HG02840 (cell line): ENCODE data around the gene EFL1.
A peak's percentile ranks its signal among the peaks of the same experiment; 100 is the strongest.
"Not testable (repeated sequence)": the region's sequence is repeated elsewhere in the genome, so short reads cannot be mapped to it uniquely, and the experiment has no call there.

Source experiments
- ATAC-seq: cut with Tn5 transposase; IDR thresholded peaks from one replicate; pipeline ENCODE4 v1.9.1; 2021; ENCODE audit warnings: mild to moderate bottlenecking, moderate library complexity, moderate number of reproducible peaks; ENCODE audit not compliant: unreplicated experiment, low FRiP score

The EFL1 gene

DNA sequence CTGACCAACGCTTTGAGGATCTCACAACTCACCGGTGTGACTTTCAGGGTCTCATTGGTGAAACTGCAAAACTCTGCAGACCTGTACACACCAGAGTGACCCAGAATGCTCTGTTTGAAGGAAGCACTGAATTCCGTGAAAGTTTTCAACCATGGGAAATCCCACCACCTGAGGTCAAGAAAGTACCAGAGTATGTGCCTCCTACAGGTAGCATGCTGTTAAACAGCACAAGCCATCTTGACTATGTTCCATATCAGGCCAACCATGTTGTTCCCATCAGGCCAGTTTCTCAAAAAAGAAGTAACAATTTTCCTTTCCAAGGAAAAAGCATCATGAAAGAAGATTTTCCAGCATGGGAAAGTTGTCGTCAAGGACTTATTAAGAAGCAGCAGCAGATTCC is 19.9 kb upstream of the EFL1 start:
- not testable (repeated sequence) for ATAC-seq

DNA sequence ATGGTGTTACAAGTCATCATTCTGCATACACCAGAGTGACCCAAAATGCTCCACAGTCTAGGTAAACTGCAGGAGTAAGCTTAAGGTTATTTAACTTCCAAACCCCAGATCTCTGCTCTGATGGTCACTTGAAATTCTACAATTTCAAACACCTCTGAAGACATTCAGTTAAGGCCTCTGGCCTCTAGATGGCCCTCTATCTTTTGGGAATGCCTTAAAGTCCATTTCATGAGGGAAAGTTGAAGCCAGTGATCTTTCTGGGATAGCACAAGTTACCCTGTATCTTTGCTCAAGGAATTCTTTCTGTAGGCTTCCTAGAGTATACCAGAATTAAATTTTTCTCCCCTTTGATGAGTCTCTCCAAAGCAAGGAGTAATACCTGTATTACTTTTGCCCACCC is 18.7 kb upstream of the EFL1 start:
- not testable (repeated sequence) for ATAC-seq

DNA sequence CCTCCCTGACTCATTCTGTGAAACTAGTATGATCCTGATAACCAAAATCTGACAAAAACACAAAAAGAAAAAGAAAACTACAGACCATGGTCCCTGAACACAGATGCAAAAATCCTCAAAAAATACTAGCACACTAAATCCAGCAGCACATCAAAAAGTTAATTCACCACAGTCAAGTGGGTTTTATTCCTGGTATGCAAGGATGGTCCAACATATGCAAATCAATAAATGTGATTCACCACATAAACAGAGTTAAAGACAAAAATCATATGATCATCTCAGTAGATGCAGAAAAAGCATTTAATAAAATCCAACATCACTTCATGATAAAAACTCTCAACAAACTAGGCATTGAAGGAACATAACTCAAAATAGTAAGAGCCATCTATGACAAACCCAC is 12.9 kb upstream of the EFL1 start:
- no peak for ATAC-seq

DNA sequence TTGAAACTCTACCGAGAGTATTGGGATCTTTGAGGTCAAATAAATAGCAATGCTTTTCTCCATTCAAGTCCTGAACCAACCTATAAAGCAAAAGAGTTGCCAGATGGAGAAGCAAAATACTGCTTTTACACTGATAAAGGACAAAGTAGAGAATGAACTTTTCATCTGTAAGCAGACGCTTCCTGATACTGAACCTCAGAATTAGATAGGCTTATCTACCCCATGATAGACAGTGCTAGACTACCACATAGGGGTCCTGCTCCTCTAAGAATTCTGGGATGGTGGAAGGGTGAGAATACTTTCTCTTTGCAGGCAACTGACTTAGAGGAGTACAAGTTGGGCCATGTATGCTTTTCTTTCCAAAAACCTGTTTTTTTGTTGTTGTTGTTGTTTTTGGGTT is 9.6 kb upstream of the EFL1 start:
- ATAC-seq, result no peak

DNA sequence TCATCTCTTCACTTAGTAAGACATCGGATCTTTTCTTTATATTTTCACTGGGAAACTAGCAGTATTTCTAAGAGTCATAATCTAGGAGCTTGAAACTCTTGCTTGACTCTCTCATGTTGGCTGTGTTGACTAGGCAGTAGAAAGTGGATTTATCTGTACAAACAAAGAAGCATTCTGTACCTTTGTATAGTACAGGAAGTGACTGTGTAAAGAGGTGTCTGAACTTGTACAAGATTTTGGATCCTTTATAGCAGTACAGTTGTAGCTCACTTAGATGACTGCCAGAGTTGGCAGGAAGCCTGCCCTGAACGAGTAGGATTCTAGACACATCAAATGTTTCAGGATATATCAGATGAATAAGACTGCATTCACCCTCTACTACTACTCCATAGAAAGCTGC is 5.9 kb upstream of the EFL1 start:
- ATAC-seq, result not testable (repeated sequence)

DNA sequence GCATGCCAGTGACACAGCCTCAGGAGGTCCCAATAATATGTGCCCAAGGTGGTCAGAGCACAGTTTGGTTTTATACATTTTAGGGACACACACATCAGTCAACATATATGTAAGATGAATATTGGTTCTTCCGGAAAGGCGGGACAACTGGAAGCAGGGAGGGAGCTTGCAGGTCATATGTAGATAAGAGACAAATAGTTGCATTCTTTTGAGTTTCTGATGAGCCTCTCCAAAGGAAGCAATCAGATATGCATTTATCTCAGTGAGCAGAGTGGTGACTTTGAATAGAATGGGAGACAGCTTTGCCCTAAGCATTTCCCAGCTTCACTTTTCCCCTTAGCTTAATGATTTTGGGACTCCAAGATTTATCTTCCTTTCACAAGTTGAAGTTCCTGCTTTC is 4.6 kb upstream of the EFL1 start:
- ATAC-seq, result not testable (repeated sequence)

DNA sequence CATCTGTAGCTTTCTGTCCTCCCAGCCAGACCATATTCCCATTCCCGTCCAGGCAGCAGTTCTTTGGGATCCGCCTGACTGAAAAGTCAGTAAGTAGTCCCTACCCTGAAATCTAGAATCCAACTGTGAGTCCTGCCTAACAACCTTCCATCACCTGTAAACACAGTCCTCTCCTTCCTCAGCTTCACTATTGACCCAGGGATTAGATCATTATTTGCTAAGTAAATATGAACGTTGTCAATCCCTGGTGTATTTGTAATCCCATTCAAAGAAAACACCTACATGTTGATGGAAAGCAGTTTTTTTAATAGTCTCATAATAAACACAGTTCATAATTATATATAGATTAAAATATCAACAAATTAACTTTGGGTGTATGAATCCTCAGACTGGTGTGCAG is 816 bp upstream of the EFL1 start:
- no peak for ATAC-seq

DNA sequence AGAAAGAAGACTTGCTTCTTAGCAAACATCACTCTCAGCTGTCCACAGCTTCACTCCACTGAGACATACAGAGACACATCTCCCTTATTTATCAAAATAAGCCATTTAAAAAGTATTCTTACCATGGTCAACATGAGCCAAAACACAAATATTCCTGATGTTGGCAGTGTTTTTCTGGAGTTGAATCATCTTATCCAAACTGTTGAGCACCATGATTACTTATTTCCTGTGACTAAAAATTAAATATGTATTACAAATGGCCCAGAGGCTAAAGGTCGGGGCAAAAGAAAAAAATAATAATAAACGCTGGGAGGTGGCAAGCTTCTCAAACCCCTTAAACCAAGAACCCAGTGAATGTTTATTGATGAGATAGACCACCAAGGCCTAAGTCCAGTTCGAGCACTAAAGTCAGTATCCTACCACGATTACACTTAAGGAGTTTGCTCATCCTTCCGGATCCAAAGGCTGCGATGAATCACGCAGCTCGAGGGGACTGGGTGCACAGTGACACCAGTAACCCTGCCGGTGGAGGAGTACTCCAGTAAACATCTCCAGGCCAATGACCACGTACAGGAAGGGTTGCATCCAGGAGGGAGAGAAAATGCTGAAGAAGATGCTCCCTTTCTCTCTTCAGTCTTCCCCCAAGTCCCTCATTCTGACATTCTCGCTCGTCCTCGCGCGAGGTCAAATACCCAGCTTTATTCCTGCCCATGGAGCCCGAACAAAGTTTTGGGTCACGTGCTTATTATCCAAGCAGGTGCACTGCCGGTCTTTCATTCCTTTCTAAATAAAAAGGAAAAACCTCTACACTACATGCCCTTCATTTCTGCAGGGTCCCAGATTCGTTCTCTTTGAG is 740 bp downstream of the EFL1 start:
- ATAC-seq, result peak; percentile 24

DNA sequence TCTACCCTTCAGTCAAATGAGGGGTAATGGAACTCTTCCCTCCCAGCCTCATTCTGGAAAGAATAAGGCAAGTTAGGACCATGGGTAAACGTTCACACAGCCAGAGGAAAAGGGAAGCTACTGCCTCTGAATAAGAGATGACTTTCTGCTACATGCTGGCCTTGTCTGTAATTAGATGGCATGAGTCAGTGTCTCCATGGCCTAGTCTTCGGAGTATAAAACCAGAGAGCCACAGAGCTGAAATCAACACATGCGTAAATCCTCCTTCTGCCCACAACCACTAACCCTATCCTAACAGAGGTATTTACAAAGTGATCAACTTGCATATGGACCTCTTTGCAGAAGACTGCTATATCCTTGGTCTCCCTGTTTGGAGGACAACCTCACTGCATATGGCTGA is 14.3 kb downstream of the EFL1 start:
- ATAC-seq, result not testable (repeated sequence)

DNA sequence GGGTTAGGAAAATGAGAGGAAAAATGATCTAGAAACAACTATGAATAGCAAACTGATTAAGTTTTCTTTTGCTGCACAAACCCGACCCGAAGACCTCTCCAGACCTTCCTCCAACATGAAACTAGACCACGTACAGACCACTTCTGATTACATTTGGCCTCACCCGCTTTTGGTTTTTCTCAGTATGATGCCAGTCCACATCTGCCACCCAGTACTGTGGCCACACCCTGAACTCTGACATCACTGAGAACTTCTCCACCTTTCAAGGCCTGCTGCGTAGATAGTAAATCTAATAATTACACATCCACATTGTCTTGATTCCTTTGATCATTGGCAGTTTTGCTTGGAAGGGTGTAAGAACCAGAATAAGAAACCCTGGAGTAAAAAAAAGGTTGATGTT is 16.6 kb downstream of the EFL1 start:
- ATAC-seq, result not testable (repeated sequence)

DNA sequence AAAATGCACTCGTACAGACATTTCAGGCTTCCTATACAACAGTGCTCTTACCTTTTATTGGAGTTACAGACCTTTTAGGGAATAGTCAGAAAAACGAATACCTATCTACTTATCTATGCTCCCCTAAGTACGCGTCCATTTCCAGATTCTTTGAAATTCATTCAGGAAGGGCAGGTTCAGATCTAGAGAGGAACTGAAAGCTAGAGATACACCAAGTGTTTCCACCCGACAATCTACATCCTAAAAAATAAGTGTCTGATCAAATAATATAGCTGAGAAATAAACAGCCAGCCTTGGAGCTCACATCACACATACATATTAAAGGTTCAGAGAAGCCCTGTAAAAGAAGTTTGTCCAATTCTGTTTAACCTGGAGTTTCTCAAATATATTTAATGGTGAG is 18.9 kb downstream of the EFL1 start:
- not testable (repeated sequence) for ATAC-seq

DNA sequence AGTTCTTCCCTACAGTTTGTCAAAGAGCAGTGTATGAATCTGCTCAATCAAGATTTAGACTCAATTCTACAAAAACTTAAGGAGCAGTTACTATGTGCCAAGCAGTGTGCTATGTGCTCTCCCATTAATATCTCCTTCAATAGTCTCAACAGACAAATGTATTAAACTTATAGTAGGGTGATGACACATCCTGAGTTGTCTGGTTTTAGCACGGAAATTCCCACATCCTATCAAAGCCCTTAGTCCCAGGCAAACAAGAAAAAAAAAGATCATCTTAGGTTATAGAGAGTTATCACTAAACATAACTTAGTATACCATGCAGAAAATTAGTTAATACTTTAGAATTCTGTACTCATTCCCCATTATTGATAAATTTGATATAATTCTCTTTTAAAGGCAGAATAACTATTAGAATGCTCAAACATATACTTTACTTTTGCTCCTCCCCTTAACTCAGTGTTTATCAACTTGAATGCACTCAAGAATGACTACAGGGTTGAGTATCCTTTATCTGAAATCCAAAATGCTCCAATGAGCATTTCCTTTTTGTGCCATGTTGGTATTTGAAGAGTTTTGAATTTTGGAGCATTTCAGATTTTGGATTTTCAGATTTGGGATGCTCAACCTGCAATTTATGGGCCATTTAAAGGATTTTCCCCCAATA is 20.6 kb downstream of the EFL1 start:
- ATAC-seq, result not testable (repeated sequence)

DNA sequence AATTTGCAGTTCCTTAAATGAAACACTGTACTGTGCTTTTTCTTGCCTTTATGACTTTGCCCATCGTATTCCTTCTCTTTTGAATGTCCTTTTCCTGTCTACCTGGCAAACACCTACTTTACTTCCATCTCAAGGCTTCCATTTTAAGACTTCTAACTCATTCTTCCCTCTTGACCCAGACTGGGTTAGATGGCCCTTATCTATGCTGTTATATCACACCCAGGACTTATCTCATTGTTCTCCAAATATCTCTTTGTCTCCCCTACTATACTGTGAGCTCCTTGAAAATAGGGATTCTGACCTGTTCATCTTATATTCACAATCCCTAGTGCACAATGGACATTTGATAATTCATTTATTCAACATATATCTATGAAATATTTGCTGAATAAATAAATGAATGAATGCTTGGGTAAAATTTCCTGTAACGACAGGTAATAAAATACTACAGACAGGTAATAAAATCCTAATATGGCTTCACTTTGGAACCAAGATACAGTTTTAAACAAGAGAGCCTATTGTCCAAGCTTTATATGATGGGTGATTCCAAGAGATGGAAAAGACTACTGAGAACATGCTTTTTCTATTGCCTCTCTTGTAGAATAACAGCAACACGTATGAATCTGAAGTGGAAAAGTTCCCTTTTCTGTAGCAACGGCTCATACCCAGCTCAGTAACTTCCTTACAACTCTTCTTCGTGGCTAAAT is 22.7 kb downstream of the EFL1 start:
- ATAC-seq, result no peak

DNA sequence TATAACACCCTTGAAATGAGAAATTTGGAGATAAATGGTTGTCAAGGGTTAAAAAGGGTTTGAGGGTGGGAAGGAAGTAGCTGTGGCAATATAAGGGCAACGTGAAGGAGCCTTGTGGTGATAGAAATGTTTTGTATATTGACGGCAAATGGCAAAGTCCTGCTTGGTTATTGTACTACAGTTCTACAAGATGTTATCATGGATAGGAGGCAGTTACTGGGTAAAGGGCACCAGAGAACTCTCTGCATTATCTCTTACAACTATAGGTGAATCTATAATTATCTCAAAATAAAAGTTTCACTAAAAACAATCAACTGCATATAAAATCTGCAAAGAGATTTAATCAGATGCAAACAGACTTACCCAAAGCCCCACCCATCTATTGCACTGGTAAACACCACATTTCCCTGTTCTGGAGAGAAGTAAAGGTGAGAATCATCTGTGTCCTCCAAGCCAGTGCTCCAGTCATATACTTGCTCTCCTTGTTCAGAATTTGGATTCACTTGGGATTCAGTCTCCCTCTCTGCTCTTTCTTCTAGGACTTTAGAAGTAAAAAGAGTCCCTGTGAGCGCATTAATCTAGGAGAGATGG is 24.5 kb downstream of the EFL1 start:
- not testable (repeated sequence) for ATAC-seq

DNA sequence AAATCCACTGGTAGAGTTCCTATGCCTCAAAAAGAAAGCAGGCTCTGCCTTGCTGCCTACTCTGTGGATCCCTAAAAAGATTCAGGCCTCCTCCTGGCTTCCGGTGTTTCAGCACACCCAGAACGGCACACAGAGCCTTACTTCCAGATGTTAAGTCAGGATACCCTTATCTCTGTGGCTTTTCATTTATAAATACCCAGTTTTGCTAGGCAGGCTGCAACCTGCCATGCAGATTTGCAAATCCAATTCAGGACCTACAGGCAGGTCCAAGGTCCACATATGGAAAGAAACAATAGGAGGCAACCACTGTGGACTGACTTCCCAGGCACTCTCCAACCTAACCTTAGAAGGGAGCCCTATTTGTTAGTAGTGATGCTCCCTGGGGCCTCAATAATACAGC is 30.7 kb downstream of the EFL1 start:
- no peak for ATAC-seq

DNA sequence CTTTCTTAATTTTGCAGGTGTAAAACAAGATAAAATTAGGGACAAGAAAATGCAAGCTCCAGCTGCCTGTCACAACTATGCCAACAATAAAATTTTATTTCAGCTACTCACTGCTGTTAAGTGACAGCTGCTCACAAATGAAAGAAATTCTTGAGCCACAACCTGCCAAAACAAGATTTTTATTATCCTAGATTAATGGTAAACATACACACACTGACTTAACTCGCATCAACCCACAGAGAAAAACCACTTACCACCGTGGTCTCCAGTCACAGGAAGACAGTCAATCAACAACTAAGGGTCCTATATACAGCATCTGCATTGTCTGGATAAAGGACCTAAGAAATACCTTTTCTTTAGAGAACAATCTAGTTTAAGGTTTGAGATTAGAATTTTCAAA is 31.3 kb downstream of the EFL1 start:
- no peak for ATAC-seq

DNA sequence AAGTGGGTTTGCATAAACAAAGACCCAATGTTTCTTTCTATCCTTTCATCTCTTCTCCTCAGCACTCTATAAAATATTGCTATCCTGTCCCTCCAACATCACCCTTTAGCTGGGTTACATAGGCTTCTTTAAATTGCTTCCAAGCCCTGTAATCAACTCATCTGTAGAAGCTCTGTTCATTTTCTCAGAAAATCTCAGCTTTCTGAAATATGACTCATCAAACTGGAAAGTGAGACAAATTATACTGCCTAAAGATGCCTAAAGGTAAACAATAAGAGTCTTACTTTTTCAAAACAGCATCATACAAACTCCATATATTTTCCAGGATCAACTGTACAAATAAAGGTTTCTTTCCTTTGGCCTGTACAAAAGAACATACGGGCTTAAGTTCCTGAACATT is 33.8 kb downstream of the EFL1 start:
- no peak for ATAC-seq

DNA sequence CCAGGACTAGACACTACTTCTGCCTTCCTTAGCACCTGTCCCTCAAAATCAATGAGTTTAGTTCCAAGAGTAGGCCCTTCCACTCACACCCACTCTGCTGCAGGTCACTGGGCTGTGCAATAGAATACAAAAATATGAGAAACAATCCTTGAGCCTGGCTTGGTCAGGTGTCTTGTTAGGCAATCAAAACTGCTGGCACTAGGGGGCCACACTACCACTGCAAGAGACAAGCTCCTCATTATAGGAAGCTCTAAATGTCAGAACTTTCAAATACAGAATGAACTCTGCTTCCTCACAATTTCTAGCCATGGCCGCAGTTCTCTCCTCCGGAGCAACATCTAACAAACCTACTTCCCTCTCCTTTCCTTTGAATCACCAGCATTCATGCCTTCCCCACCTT is 41.0 kb downstream of the EFL1 start:
- ATAC-seq, result not testable (repeated sequence)

DNA sequence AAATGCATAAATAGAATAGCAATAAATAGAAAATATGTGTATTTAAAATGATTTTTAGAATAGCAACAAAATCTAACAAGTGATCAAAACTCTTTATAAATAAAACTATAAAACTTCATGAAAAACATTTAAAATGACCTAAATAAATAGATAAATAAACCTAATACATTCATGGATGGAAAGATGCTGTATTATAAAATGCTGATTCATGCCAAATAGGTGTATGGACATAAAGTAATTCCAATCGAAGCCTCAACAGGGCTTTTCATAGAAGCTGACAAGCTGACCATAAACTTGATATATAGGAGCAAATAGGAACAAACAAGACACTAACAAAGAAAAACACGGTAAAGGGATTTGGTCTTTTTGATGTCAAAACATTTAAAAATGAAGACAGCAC is 46.4 kb downstream of the EFL1 start:
- not testable (repeated sequence) for ATAC-seq

DNA sequence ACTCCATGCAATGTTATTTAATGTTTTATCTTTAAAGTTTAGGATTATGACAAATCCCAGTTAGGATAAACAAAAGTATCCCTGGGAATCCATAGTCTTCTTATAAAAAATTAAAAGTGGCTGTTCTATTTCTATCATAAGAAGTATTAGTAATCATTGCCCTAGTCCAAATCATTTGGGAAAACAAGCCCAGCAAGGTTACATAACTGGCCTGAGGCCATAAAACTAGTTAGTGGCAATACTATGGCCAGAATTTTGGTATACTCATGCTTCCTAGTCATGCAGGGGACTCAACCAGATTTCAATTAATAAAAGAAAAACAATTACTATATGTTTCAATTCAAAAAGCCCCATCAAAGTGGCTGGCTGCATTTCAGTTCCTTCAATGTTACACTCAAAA is 50.3 kb downstream of the EFL1 start:
- ATAC-seq, result not testable (repeated sequence)

DNA sequence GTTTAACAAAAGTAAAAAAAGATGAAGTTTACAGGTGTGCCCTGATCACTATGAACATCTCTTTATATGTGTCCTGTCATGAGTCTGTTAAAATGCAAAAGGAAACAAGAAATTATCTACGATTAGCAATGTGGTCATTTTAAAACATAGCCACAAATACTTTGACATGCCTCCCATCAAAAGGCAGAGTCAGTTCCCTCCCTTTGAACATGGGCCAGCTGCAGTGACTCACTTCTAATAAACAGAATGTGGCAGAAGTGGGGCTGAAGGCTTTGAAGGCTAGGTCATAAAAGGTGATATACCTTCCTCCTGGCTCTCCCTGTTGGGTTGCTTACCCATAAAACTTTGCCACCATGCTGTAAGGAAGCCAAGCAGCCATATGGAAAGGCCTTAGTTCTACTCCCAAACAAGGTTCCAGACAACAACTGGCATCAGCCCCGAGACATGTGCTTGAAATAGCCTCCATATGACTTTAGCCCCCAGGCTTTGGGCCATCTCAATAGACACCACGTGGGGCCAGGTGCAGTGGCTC is 52.4 kb downstream of the EFL1 start:
- ATAC-seq, result not testable (repeated sequence)
